C4-2B (cell line): ENCODE data around the gene EXD3.

Source experiments
- H3K27ac ChIP-seq: fragments of 450-650 bp; 2 replicates; pipeline ENCODE4 v1.5.1; 2017
- CTCF ChIP-seq: fragments of 450-650 bp; conservative IDR thresholded peaks from 2 replicates; pipeline ENCODE4 v1.5.1; 2017; ENCODE audit warnings: mild to moderate bottlenecking
- ZFX ChIP-seq: fragments of 450-650 bp; IDR thresholded peaks from 2 replicates; pipeline ENCODE4 v1.6.1; 2017

The EXD3 gene

DNA sequence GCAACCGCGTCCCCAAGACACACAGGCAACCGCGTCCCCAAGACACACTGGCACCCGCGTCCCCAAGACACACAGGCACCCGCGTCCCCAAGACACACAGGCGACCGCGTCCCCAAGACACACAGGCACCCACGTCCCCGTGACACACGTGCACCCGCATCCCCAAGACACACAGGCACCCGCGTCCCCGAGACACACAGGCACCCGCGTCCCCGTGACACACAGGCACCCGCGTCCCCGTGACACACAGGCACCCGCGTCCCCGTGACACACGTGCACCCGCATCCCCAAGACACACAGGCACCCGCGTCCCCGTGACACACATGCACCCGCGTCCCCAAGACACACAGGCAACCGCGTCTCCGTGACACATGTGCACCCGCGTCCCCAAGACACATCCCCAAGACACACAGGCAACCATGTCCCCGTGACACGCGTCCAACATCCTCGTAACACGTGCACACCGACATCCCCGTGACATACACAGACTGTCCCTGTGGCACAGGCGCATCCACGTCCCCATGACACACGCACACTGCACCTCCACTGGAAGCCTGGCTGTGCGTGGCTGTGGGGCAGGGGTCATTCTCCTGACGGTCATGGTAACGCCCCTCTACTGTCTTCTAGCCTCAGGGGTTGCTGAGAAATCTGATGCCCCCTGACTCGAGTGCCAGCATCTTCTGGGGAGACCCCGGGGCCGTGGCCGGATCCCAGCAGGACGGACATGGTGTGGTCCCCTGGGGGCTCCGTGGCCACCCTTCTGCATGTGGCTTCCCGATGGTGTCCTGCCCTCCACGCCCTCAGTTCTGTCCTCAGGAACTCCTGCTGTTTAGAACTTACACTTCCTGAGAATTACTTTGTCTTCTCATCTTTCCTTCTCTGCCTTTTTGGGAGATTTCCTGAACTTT lies 24.1 kb downstream of the EXD3 start:
- TF ChIP-seq CTCF = no peak
- TF ChIP-seq ZFX = no peak
- H3K27ac ChIP-seq = no peak overlapping the region

DNA sequence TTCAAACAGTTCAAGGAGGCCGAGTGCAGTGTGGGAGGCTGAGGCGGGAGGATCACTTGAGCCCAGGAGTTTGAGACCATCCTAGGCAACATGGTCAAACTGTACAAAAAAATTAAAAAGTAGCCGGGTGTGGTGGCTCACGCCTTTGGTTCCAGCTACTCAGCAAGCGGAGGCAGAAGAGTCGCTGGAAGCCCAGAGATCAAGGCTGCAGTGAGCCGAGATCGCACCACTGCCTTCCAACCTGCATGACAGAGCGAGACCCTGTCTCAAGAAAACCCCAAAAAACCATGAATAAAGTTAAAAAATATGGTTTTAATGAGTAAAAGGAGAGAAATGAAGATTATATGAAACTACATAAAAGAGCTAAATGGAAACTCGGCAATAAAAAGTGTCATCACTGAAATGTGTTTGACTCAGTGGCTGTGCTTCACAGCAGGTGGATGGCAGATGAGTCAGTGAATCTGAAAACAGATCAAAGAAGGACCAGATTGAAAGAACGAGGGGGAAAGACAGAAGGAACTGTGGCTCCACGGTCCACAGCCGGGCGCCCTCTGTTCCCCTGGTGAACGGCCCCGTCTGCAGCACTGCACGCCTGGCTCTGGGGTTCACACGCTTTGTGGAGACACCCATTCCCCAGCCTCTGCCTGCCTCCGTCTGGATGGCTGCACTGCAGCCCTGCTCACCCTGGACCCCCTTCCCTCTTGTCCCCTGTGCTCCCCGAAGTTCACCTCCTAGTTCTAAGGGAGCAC lies 25.1 kb downstream of the EXD3 start:
- TF ChIP-seq ZFX = no peak
- TF ChIP-seq CTCF = no peak
- H3K27ac ChIP-seq = no peak overlapping the region

DNA sequence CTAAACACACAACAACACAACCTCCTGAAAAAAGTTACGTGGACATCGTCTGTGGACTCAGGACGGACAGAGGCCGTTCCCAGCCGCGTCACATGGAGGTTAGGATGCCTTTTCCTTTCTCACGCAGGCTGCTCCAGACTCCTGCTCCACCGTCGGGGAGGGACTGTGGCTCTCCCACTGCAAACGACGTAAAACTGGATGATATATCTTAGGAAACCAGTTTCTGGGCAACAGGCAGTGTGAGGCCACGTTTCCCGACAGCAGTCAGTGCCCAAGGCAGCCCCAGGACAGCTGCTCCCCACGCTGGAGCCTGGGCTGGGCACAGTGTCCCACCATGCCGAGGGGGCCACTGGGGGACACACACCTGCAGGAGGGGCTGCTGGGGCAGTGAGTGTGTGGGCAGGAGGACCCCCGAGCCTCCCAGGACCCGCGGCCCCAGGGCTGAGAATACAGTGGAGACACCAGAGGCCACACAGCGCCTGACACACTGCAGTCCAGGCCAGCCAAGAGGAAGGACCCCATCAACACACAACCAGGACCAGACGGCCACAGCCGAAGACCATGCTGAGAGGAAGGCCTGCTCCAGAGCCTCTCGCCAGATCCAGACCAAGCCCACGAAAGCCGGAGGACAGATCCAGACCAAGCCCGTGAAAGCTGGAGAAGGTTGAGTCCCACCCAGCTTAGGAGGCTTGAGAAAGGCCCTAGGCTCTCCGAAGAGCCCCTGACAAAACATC lies 26.2 kb downstream of the EXD3 start:
- no peak for TF ChIP-seq CTCF
- no peak for TF ChIP-seq ZFX
- no peak overlapping the region for H3K27ac ChIP-seq

DNA sequence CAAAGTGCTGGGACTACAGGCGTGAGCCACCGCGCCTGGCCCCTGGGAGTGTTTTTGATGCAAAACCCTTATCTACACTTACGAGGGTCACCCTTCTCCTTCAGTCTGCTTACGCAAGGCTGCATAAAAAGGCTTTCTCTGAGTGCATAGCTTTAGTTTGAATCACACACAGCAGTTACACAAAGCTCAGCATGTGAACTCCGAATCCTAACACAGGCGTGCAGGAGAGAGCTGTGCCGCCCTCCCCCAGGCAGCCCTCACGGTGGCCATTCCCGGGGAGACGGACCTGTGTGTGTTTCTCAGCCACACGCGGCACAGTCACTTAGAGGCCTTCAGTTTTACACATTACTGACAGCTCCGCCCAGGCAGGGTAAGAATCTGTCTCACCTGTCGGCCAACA lies 26.7 kb downstream of the EXD3 start:
- no peak overlapping the region for H3K27ac ChIP-seq
- TF ChIP-seq ZFX = no peak
- TF ChIP-seq CTCF = no peak

DNA sequence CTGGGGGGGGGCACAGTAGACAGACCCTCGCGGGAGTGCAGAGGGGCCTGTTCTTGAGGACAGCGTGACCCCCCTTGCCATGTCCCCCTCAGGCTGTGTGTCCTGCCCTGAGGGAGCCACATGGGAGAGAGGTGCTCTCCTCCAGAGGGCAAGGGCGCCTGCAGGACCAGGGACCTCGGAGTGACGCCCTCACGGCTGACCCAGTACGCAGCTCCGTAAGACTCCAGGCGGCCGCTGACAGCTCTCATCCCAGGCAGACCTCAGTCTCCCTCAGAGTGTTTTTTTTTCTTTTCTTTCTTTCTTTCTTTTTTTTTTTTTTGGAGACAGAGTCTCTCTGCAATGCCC lies 27.3 kb downstream of the EXD3 start:
- TF ChIP-seq CTCF (no peak), ZFX (no peak)
- no peak overlapping the region for H3K27ac ChIP-seq

GRCh38 chr9:137394866-137395665 lies 27.9 kb downstream of the EXD3 start:
- H3K27ac ChIP-seq = no peak overlapping the region
- TF ChIP-seq CTCF (no peak), ZFX (no peak)
